CD4-positive, alpha-beta T cell treated with Interleukin-4 for 1 hour (primary cell): ENCODE measurements around the gene GPR162.

Experiments used
- DNase-seq, 2 donors: peaks; one replicate each; pipeline ENCODE4 v3.0.0-alpha.2; 2020 to 2022

Gene GPR162

DNA sequence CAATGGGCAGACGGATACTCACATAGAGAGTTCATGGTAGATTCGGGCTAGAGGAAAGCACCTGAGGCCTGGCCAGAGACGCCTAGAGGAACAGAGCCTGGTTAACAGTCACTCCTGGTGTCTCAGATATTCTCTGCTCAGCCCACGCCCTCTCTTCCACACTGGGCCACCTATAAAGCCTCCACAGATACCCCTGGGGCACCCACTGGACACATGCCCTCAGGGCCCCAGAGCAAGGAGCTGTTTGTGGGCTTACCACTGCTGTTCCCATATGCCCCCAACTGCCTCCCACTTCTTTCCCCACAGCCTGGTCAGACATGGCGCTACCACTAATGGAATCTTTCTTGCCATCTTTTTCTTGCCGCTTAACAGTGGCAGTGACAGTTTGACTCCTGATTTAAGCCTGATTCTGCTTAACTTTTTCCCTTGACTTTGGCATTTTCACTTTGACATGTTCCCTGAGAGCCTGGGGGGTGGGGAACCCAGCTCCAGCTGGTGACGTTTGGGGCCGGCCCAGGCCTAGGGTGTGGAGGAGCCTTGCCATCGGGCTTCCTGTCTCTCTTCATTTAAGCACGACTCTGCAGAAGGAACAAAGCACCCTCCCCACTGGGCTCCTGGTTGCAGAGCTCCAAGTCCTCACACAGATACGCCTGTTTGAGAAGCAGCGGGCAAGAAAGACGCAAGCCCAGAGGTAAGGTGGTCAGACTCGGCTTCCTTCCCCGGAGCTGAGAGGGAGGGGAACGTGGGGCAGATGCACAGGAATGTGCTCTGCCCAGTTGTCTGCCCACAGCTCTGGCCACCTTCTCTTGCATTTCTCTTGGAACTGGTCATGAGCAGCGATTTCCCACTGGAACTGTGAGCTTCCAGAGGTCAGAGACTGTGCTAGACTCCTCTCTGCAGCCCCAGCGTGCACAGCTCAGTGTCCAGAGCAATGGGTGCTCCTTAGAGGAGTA lies 32.4 kb upstream of the GPR162 start, which contains the start of gene CD4:
Gene CD4 (plus strand): TSS at position 557 of the 953 bp plus-strand sequence. CDS start 10,611 bp downstream, outside the sequence.
- peak; percentile 73 to 75 for DNase-seq

DNA sequence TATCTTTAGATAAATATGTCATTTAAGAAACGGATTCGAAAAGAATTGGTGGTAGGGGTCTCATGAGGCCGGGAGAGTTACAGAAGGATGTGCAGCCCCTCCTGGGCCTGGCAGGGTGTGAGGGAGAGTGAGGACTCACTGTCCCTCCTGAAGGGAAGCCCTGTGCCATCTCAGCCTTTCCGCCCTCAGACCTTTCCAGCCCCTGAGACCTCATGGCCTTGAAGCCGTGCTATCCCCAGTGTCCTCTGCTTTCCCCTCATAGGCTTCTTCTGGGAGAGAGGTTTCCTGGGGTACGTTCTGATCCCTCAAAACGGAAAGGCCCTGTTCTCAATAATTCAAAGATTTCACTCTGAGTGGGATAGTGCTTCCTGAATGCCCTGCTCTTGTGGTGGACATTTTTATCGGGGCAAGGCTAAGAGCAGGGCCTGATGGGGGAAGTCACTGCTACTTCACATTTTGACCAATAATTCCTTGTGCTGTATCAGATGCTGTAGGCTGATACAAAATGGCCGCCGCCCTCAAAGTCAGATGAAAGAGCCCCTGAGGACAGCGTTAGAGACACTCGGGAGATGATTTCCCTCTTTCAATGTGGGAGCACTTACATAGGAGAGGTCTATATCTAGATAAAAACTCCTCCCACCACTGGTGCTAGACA lies 31.0 kb upstream of the GPR162 start:
- peak; percentile 22 to 55 for DNase-seq

DNA sequence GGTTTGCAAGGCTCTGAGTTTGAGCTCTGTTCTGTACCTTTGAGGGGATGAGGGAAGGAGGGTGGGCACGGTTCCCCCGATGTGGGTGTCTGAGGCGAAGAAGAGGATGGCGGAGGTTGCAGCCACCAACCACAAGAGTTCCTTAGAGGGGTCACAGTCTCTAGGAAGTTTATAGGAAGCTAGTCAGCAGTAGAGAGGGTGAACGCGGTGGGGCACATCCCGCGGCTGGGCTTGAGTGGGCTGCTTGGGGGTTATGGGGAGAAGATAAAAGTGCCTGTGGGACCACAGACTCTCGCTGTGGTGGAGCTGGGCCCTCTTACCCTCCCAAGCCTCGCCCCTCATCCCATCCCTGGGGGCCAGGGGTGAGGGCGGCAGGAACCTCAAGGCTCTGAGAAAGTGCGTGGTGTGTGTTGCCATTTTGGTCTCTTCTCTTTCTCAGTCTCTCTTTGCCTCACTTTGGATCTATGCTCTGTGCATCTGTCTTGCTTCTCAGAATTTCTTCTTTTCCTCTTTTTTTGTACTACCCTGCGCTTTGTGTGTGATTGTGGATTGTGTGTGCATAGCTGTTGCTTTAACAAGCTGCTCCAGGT lies 29.6 kb upstream of the GPR162 start:
- DNase-seq: no peak

- peak; percentile 51 to 60 for DNase-seq
Observed at GRCh38 chr12:6792522-6793201, 29.0 kb upstream of the GPR162 start.

DNA sequence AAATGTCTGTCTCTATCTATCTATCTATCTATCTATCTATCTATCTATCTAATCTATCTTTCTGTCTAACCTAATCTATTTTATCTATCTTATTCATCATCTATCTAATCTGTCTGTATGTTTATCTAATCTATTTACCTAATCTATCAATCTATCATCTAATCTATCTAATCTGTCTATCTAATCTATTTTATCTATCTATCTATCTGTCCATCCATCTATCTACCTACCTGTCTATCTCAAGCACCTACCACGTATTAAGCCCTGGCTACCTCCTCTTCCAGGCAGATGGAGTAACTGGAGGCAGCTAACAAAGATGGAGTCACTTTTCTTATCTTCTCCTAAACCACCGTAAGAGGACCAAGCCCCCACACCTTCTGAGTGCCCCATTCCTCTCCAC lies 26.5 kb upstream of the GPR162 start:
- no peak for DNase-seq

GRCh38 chr12:6796576-6796975 lies 25.0 kb upstream of the GPR162 start:
- no peak for DNase-seq

DNA sequence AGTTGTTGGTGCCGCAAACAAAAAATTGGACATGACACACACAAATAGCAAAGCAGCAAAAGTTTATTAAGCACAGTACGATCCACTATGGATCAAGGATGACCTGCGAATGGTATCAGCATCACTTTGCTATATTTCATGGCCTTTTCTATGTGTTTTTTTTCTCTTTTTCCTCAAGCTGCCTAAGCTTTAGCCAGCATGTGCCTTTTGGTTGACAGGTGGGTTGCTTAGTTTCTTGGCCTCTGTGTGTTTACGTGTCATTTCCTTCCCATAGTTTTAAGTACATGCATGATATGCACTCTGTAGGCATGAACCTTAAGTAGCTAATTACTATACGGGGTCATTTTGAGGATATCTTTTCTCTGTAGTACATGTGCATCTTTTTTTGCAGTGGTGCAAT lies 22.5 kb upstream of the GPR162 start:
- DNase-seq: no peak

GRCh38 chr12:6807170-6807569 lies 14.5 kb upstream of the GPR162 start:
- no peak for DNase-seq

DNA sequence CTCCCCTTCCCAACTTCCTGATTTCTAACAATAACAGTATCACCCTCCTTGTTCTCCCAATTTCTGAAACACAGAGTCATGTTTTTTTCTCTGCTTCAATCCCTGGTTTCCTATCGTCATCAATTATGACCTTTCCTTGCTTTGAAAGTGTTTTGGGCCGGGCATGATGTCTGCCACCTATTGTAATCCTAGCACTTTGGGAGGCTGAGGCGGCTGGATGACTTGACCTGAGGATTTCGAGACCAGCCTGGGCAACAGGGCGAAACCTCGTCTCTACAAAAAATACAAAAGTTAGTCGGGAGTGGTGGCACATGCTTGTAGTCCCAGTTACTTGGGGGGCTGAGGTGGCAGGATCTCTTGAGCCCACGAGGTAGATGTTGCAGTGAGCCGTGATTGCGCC lies 12.6 kb upstream of the GPR162 start:
- no peak for DNase-seq

GRCh38 chr12:6810758-6811157 lies 10.9 kb upstream of the GPR162 start:
- no peak for DNase-seq

- no peak for DNase-seq
Observed at GRCh38 chr12:6813363-6813762, 8.3 kb upstream of the GPR162 start.

GRCh38 chr12:6816598-6816997 lies 5.0 kb upstream of the GPR162 start:
- no peak for DNase-seq

DNA sequence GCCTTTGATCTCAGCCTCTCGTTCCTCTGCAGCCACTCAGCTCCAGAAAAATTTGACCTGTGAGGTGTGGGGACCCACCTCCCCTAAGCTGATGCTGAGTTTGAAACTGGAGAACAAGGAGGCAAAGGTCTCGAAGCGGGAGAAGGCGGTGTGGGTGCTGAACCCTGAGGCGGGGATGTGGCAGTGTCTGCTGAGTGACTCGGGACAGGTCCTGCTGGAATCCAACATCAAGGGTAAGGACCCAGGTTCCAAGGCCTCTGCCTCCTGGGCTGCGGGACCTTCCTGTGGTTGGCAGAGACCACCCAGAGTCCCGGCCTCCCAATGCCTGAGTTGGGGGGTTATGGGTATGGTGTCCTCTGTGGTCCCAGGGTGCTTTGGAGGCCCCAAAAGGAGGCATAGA lies 4.5 kb upstream of the GPR162 start:
- no peak for DNase-seq

- DNase-seq: no peak
Observed at GRCh38 chr12:6817662-6818157, 3.9 kb upstream of the GPR162 start.

- DNase-seq: no peak
Observed at GRCh38 chr12:6818222-6818621, 3.4 kb upstream of the GPR162 start.

DNA sequence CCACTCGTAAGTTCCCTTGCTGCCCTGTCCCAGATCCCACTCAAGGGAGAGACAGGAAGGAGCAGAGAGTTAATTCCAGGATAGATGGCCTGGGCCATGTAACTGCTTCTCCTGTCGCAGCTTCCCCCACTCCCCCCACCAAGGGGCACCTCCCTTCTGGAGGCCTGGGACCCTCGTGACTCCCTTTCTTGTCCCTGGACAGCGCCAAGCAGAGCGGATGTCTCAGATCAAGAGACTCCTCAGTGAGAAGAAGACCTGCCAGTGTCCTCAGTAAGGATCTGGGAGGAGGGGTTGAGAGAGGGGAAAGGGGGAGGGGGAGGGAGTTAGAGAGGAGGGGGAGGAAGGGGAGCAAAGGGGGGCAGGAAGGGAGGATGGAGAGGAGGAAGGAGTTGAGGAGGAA lies 3.0 kb upstream of the GPR162 start:
- DNase-seq: no peak

GRCh38 chr12:6819106-6820030 lies 2.3 kb upstream of the GPR162 start:
- DNase-seq: no peak

DNA sequence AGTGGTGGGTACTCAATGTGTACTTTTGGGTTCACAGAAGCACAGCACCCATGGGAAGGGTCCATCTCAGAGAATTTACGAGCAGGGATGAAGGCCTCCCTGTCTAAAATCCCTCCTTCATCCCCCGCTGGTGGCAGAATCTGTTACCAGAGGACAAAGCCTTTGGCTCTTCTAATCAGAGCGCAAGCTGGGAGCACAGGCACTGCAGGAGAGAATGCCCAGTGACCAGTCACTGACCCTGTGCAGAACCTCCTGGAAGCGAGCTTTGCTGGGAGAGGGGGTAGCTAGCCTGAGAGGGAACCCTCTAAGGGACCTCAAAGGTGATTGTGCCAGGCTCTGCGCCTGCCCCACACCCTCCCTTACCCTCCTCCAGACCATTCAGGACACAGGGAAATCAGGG lies 1.5 kb upstream of the GPR162 start:
- DNase-seq: no peak

DNA sequence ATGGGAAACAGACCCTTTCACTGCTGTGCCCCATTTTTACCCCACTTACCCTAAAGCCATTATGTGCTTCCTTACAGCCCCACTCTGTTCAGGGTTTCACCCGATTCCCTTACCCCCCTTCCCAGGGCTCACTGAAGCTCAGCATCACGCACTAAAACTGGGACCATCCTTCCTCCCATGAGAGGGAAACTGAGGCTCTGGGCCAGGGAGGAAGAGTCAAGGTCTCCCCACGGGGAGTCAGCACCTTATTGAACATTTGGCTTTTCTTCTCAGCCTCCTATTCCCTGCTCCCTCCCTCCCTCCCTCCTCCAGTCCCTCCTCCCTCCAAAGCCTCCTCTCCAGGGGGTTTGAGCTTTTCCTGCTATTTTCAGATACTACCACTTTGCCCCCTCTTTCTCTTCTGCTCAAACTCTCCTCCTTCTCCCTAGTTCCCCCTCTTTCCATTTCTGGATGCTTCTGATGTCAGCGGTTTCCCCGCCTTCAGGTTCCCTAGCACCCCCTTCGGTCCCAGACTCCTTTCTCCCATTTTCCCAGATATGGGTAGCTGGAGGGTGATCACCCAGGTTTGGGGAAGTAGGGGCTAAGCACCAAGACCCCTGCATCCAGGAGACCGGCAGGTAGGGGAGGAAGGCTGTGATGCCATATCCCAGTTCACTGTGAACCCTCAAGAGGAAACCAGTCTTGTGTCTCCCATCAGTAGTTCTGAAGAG lies 960 bp downstream of the GPR162 start:
- DNase-seq: no peak

DNA sequence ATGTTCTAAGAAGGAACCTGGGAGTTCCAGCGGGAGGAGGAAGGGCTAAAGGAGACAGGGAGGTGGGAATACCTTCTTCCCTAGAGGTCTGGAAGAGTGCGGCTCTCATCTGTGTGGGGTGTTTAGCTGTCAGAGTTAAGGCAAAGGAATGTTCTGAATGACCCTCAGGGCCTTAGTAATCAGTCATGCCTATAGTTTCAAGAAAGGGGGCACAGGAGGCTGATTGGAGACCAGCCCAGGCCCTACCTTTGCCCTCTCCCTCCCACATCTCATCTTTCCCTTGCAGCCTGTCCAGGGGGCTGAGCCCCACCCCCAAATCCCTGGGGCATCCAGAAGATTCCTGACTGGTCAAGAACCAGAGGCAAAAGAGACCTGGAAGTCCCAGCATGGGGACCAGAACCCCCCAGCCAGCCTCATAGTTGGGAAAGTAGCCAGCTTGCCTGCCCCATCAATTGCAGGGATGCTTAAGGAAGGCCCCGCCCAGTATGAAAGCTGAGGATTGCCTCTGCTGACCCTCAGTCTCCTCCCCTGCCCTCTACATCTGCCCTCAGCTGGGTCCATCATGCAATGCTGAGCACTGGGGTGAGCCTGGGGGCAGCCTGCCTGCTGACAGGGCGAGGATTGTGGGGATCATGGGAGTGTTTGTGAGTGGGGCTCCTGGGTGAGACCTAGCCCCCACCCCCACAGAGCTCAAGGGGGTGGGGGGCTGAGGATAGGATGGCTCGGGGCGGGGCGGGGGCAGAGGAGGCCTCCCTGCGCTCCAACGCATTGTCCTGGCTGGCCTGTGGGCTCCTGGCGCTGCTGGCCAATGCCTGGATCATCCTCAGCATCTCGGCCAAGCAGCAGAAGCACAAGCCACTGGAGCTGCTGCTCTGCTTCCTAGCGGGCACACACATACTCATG lies 1.8 kb downstream of the GPR162 start:
- DNase-seq: no peak
